HG02973 (cell line): ENCODE results near the gene KANK4.

Experiments
- ATAC-seq: cut with Tn5 transposase; IDR thresholded peaks from one replicate; pipeline ENCODE4 v1.9.1; 2021; ENCODE audit warnings: moderate library complexity; ENCODE audit not compliant: unreplicated experiment

The KANK4 gene

GRCh38 chr1:62307895-62308492 lies 11.2 kb downstream of the KANK4 start:
- ATAC-seq, result no peak

GRCh38 chr1:62307446-62307845 lies 11.8 kb downstream of the KANK4 start:
- ATAC-seq, result no peak

- no peak for ATAC-seq
These were observed 13.2 kb downstream of the KANK4 start for GRCh38 chr1:62306065-62306464.

GRCh38 chr1:62304975-62305374 lies 14.3 kb downstream of the KANK4 start:
- ATAC-seq, result no peak

GRCh38 chr1:62304515-62304914 lies 14.7 kb downstream of the KANK4 start:
- no peak for ATAC-seq

GRCh38 chr1:62301726-62302390 lies 17.4 kb downstream of the KANK4 start:
- no peak for ATAC-seq

- ATAC-seq, result no peak
These were observed 19.6 kb downstream of the KANK4 start for GRCh38 chr1:62299426-62300200.

- peak; percentile 64 for ATAC-seq
These were observed 23.2 kb downstream of the KANK4 start for GRCh38 chr1:62295921-62296491.

GRCh38 chr1:62294261-62294660 lies 25.0 kb downstream of the KANK4 start:
- no peak for ATAC-seq

- ATAC-seq, result no peak
These were observed 30.6 kb downstream of the KANK4 start for GRCh38 chr1:62288662-62289061.

- no peak for ATAC-seq
These were observed 31.0 kb downstream of the KANK4 start for GRCh38 chr1:62288224-62288623.

- ATAC-seq, result no peak
These were observed 32.4 kb downstream of the KANK4 start for GRCh38 chr1:62286786-62287224.

- ATAC-seq, result no peak
These were observed 33.0 kb downstream of the KANK4 start for GRCh38 chr1:62285984-62286785.

GRCh38 chr1:62285440-62285839 lies 33.8 kb downstream of the KANK4 start:
- ATAC-seq, result no peak

- no peak for ATAC-seq
These were observed 35.2 kb downstream of the KANK4 start for GRCh38 chr1:62283986-62284385.

- no peak for ATAC-seq
These were observed 36.1 kb downstream of the KANK4 start for GRCh38 chr1:62282909-62283755.

- no peak for ATAC-seq
These were observed 37.2 kb downstream of the KANK4 start for GRCh38 chr1:62281922-62282555.

GRCh38 chr1:62280960-62281465 lies 38.2 kb downstream of the KANK4 start:
- ATAC-seq, result no peak

GRCh38 chr1:62280150-62280549 lies 39.1 kb downstream of the KANK4 start:
- ATAC-seq, result no peak
